Measurements from ENCODE around the gene C14orf119.

GRCh38 chr14:23130871-23131270 lies 35.6 kb downstream of the C14orf119 start:
- TF ChIP-seq, protein P1, sequence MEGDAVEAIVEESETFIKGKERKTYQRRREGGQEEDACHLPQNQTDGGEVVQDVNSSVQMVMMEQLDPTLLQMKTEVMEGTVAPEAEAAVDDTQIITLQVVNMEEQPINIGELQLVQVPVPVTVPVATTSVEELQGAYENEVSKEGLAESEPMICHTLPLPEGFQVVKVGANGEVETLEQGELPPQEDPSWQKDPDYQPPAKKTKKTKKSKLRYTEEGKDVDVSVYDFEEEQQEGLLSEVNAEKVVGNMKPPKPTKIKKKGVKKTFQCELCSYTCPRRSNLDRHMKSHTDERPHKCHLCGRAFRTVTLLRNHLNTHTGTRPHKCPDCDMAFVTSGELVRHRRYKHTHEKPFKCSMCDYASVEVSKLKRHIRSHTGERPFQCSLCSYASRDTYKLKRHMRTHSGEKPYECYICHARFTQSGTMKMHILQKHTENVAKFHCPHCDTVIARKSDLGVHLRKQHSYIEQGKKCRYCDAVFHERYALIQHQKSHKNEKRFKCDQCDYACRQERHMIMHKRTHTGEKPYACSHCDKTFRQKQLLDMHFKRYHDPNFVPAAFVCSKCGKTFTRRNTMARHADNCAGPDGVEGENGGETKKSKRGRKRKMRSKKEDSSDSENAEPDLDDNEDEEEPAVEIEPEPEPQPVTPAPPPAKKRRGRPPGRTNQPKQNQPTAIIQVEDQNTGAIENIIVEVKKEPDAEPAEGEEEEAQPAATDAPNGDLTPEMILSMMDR (IDR thresholded peaks at IDR 0.05; ENCODE audit: insufficient read depth, low read length, poor library complexity, severe bottlenecking) = no peak
- no peak for TF ChIP-seq EZH2phosphoT487 (conservative IDR thresholded peaks at IDR 0.05; ENCODE audit: low read length)

Measured in SU-DHL-6 (cell line).